IMR-90 (cell line): ENCODE measurements around the gene NOVA2. TPM values are rescaled to one million over a fixed set of nuclear protein-coding genes. Genes with fewer than 3 reads are reported as not detected.

Experiments
- ATAC-seq: fragments of 200-7000 bp; cut with Tn5 transposase; 2 replicates; pipeline ENCODE4 v1.9.1; 2020; ENCODE audit warnings: low read depth, mild to moderate bottlenecking, moderate library complexity
- BruUV-seq: library from RNA; stranded (reverse); fragments of 400-500 nt; replicated peaks from 2 replicates; lab custom pipeline; 2021; lab: Mats Ljungman, UMichigan
- CTCF ChIA-PET: fragments of 300-600 bp; formaldehyde crosslinking; extraction: SDS; loops from one replicate; lab custom pipeline; 2021; ENCODE audit warnings: antibody characterized with exemption; lab: Yijun Ruan, JAX
- POLR2A ChIA-PET: fragments of 300-600 bp; sonication (Branson Sonifier 250); formaldehyde crosslinking; loops from one replicate; lab custom pipeline; 2022; ENCODE audit warnings: antibody characterized with exemption; ENCODE audit not compliant: unreplicated experiment; lab: Charles Lee
- DNase-seq: peaks from one replicate; pipeline ENCODE4 v3.0.0; 2013
- H2AFZ ChIP-seq: replicated peaks from 2 replicates; pipeline ENCODE3; 2013; ENCODE audit warnings: low read length, mild to moderate bottlenecking; ENCODE audit not compliant: poor library complexity
- H2AK5ac ChIP-seq: 2 replicates; pipeline ENCODE4 v1.6.1; 2013; ENCODE audit warnings: low read depth, low read length, inconsistent platforms
- H2AK9ac ChIP-seq: replicated peaks from 2 replicates; pipeline ENCODE3; 2013; ENCODE audit warnings: mild to moderate bottlenecking, low read depth, low read length, moderate library complexity; ENCODE audit not compliant: poor library complexity
- H2BK120ac ChIP-seq: 2 replicates; pipeline ENCODE4 v1.6.1; 2013; ENCODE audit warnings: low read depth, low read length, inconsistent platforms
- H2BK15ac ChIP-seq: 3 replicates; pipeline ENCODE4 v1.6.1; 2013; ENCODE audit warnings: low read depth, low read length, inconsistent platforms
- H2BK20ac ChIP-seq: 2 replicates; pipeline ENCODE4 v1.6.1; 2013; ENCODE audit warnings: low read depth, mild to moderate bottlenecking, inconsistent platforms, low read length, moderate library complexity
- H2BK5ac ChIP-seq: 2 replicates; pipeline ENCODE4 v1.6.1; 2013; ENCODE audit warnings: mild to moderate bottlenecking, low read depth, low read length, inconsistent platforms; ENCODE audit not compliant: poor library complexity, severe bottlenecking
- H3K14ac ChIP-seq: replicated peaks from 2 replicates; pipeline ENCODE4 v1.6.1; 2013; ENCODE audit warnings: low read depth, low read length, inconsistent platforms
- H3K18ac ChIP-seq: 2 replicates; pipeline ENCODE4 v1.6.1; 2013; ENCODE audit warnings: low read depth, low read length, control low read depth
- H3K23ac ChIP-seq: 2 replicates; pipeline ENCODE4 v1.6.1; 2013; ENCODE audit warnings: low read depth, low read length, inconsistent platforms
- H3K27ac ChIP-seq: 2 replicates; pipeline ENCODE4 v1.5.1; 2013; ENCODE audit warnings: mild to moderate bottlenecking, control low read depth, low read length; ENCODE audit not compliant: insufficient read depth
- H3K27me3 ChIP-seq: 2 replicates; pipeline ENCODE4 v1.6.1; 2013; ENCODE audit warnings: low read length; ENCODE audit not compliant: control insufficient read depth, insufficient read depth
- H3K36me3 ChIP-seq: 2 replicates; pipeline ENCODE4 v1.6.1; 2013; ENCODE audit warnings: low read length, mixed read lengths; ENCODE audit not compliant: control insufficient read depth, insufficient read depth
- H3K4ac ChIP-seq: 2 replicates; pipeline ENCODE4 v1.6.1; 2013; ENCODE audit warnings: low read depth, low read length, inconsistent platforms
- H3K4me1 ChIP-seq: 2 replicates; pipeline ENCODE4 v1.6.1; 2013; ENCODE audit warnings: low read length, mixed read lengths; ENCODE audit not compliant: control insufficient read depth, insufficient read depth
- H3K4me2 ChIP-seq: 2 replicates; pipeline ENCODE4 v1.6.1; 2013; ENCODE audit warnings: low read depth, mild to moderate bottlenecking, control low read depth, low read length, moderate library complexity
- H3K4me3 ChIP-seq: 2 replicates; pipeline ENCODE4 v1.5.1; 2013; ENCODE audit warnings: low read depth, mild to moderate bottlenecking, control low read depth, low read length, moderate library complexity; ENCODE audit not compliant: insufficient read depth
- H3K56ac ChIP-seq: 2 replicates; pipeline ENCODE4 v1.6.1; 2013; ENCODE audit warnings: low read length, inconsistent platforms; ENCODE audit not compliant: insufficient read depth; ENCODE audit errors: extremely low read depth
- H3K79me1 ChIP-seq, 2 experiments: 2 replicates each; pipeline ENCODE4 v1.6.1; 2013; ENCODE audit warnings: low read length in 2 of 2, inconsistent platforms in 1 of 2, low read depth in 1 of 2
- H3K9ac ChIP-seq: 2 replicates; pipeline ENCODE4 v1.6.1; 2013; ENCODE audit warnings: low read depth, low read length, control low read depth
- H3K9me1 ChIP-seq: 2 replicates; pipeline ENCODE4 v1.6.1; 2013; ENCODE audit warnings: low read length, inconsistent platforms; ENCODE audit not compliant: insufficient read depth
- H3K9me3 ChIP-seq: 2 replicates; pipeline ENCODE4 v1.6.1; 2013; ENCODE audit warnings: low read length; ENCODE audit not compliant: control insufficient read depth, insufficient read depth
- H4K20me1 ChIP-seq: 2 replicates; pipeline ENCODE4 v1.6.1; 2013; ENCODE audit warnings: low read length, inconsistent platforms; ENCODE audit not compliant: insufficient read depth
- H4K5ac ChIP-seq: 2 replicates; pipeline ENCODE4 v1.6.1; 2013; ENCODE audit warnings: mild to moderate bottlenecking, low read depth, low read length, control low read depth
- H4K8ac ChIP-seq, 2 experiments: 2 replicates each; pipeline ENCODE4 v1.6.1; 2013; ENCODE audit warnings: low read depth in 2 of 2, low read length in 2 of 2, control low read depth in 1 of 2, inconsistent platforms in 1 of 2
- H4K91ac ChIP-seq: 2 replicates; pipeline ENCODE4 v1.6.1; 2013; ENCODE audit warnings: low read depth, low read length, inconsistent platforms; ENCODE audit not compliant: insufficient read depth
- BHLHE40 ChIP-seq: fragments of 150-350 bp; IDR thresholded peaks from 2 replicates; pipeline ENCODE4 v1.6.1; 2016; ENCODE audit warnings: mild to moderate bottlenecking, low read depth, low read length
- CEBPB ChIP-seq: IDR thresholded peaks from 2 replicates; pipeline ENCODE4 v1.6.1; 2012; ENCODE audit warnings: low read depth, low read length, improper control_type of control experiment
- CHD1 ChIP-seq: IDR thresholded peaks from 2 replicates; pipeline ENCODE4 v1.6.1; 2012; ENCODE audit warnings: low read depth, low read length, improper control_type of control experiment
- CTCF ChIP-seq: conservative IDR thresholded peaks from 2 replicates; pipeline ENCODE4 v1.5.1; 2012; ENCODE audit warnings: mild to moderate bottlenecking, low read depth, low read length, improper control_type of control experiment
- ELK1 ChIP-seq: fragments of 150-350 bp; IDR thresholded peaks from 2 replicates; pipeline ENCODE4 v1.6.1; 2016; ENCODE audit warnings: low read depth, mild to moderate bottlenecking, low read length, moderate library complexity, borderline replicate concordance
- FOS ChIP-seq: fragments of 150-350 bp; IDR thresholded peaks from 2 replicates; pipeline ENCODE4 v1.6.1; 2016; ENCODE audit warnings: low read depth, low read length
- MAFK ChIP-seq: IDR thresholded peaks from 2 replicates; pipeline ENCODE4 v1.6.1; 2012; ENCODE audit warnings: low read depth, low read length, improper control_type of control experiment
- MAZ ChIP-seq: IDR thresholded peaks from 2 replicates; pipeline ENCODE4 v1.6.1; 2012; ENCODE audit warnings: low read depth, mild to moderate bottlenecking, low read length, improper control_type of control experiment, moderate library complexity, borderline replicate concordance
- MXI1 ChIP-seq: IDR thresholded peaks from 2 replicates; pipeline ENCODE4 v1.6.1; 2012; ENCODE audit warnings: low read depth, mild to moderate bottlenecking, low read length, moderate library complexity, borderline replicate concordance
- NFE2L2 ChIP-seq: fragments of 150-350 bp; IDR thresholded peaks from 2 replicates; pipeline ENCODE4 v1.6.1; 2016; ENCODE audit warnings: low read depth, mild to moderate bottlenecking, low read length
- POLR2A ChIP-seq: IDR thresholded peaks from 2 replicates; pipeline ENCODE4 v1.6.1; 2012; ENCODE audit warnings: mild to moderate bottlenecking, low read depth, low read length
- RAD21 ChIP-seq: IDR thresholded peaks from 2 replicates; pipeline ENCODE4 v1.6.1; 2012; ENCODE audit warnings: low read length, improper control_type of control experiment
- RCOR1 ChIP-seq: IDR thresholded peaks from 2 replicates; pipeline ENCODE4 v1.6.1; 2012; ENCODE audit warnings: mild to moderate bottlenecking, low read length, improper control_type of control experiment; ENCODE audit not compliant: insufficient replicate concordance
- RFX5 ChIP-seq: IDR thresholded peaks from 2 replicates; pipeline ENCODE4 v1.8.0; 2012; ENCODE audit warnings: low read depth, mild to moderate bottlenecking, low read length, moderate library complexity
- SMC3 ChIP-seq: fragments of 150-350 bp; IDR thresholded peaks from 2 replicates; pipeline ENCODE4 v1.6.1; 2016; ENCODE audit warnings: low read depth, mild to moderate bottlenecking, antibody characterized with exemption, low read length, moderate library complexity
- USF2 ChIP-seq: fragments of 150-350 bp; IDR thresholded peaks from 2 replicates; pipeline ENCODE4 v1.6.1; 2017; ENCODE audit warnings: mild to moderate bottlenecking, antibody characterized with exemption, low read length, low read depth
- WGBS, 2 experiments: methylation state at CpG; one replicate each; pipeline versions ENCODE4 v1.1.5 to v1.1.7; 2013; ENCODE audit warnings: missing lambda C conversion rate in 2 of 2; ENCODE audit not compliant: insufficient read length in 1 of 2; ENCODE audit errors: extremely low coverage in 2 of 2; 5-methylcytosine and 5-hydroxymethylcytosine counted together
- dilution Hi-C: fragments of 300-500 bp; cut with HindIII; formaldehyde crosslinking; loops from one replicate; pipeline ENCODE4 v1.14.3; 2018; ENCODE audit warnings: low sequenced_read_pairs; ENCODE audit not compliant: unreplicated experiment
- in situ Hi-C: fragments of 300-500 bp; cut with MboI; formaldehyde crosslinking; loops from 3 replicates; pipeline ENCODE4 v1.14.3; 2019; ENCODE audit warnings: low sequenced_read_pairs, inconsistent platforms, mixed read lengths
- intact Hi-C: fragments of 100-400 bp; cut with micrococcal nuclease; formaldehyde crosslinking; loops from 2 replicates; pipeline ENCODE4 v1.10.0; 2022
- polyA plus RNA-seq, 3 experiments: library from polyadenylated mRNA; depleted of rRNA; stranded (reverse); fragments of >200 nt; gene quantifications; 2 replicates each; pipeline ENCODE4 v1.2.3, GENCODE V29; 2012; ENCODE audit warnings: low replicate concordance in 1 of 3
- total RNA-seq: library from RNA; depleted of rRNA; stranded (reverse); fragments of >200 nt; gene quantifications from 2 replicates; pipeline ENCODE4 v1.2.3, GENCODE V29; 2012

The NOVA2 gene
- total and polyA plus RNA-seq, 2 of the 4 experiments (the other 2 are of a cell fraction), result 0.03 TPM; not detected in 1

- Histone ChIP-seq H3K27ac (no peak overlapping the region), H2AFZ (no peak overlapping the region), H3K4ac (no peak overlapping the region), H2BK20ac (no peak overlapping the region), H3K18ac (no peak overlapping the region), H2BK120ac (no peak overlapping the region), H2AK9ac (no peak overlapping the region), H4K91ac (no peak overlapping the region), H3K36me3 (no peaks in the 10 kb centered on the region), H3K9me3 (no peaks in the 10 kb centered on the region), H2BK5ac (no peak overlapping the region), H3K14ac (no peak overlapping the region), H3K23ac (no peak overlapping the region), H3K4me3 (no peak overlapping the region), H4K5ac (no peak overlapping the region), H2BK15ac (no peak overlapping the region), H3K9me1 (peaks cover 4% of the 10 kb centered on the region; the same call in 1 of the 2 replicates), H3K27me3 (peaks cover 24% of the 10 kb centered on the region), H2AK5ac (no peak overlapping the region), H3K4me2 (no peak overlapping the region), H3K79me1 (no peaks in the 10 kb centered on the region), H3K9ac (no peak overlapping the region), H4K20me1 (no peaks in the 10 kb centered on the region; the same call in 1 of the 2 replicates), H4K8ac (no peak overlapping the region), H3K56ac (no peak overlapping the region), H3K4me1 (no peaks in the 10 kb centered on the region)
- in situ Hi-C loops (no loop called here), dilution Hi-C loops (no loop called here), intact Hi-C loops (no loop called here)
- no TSS peak for BruUV-seq
- DNase-seq (no peak), ATAC-seq (no peak)
- ChIA-PET CTCF (no interaction called here), POLR2A (no interaction called here)
- no peak for TF ChIP-seq FOS
- no peak for TF ChIP-seq MXI1
- no peak for TF ChIP-seq MAFK
- TF ChIP-seq ELK1, result no peak
- TF ChIP-seq CTCF, result no peak
- no peak for TF ChIP-seq SMC3
- TF ChIP-seq RAD21, result no peak
- no peak for TF ChIP-seq CHD1
- no peak for TF ChIP-seq RFX5
- no peak for TF ChIP-seq BHLHE40
- no peak for TF ChIP-seq POLR2A
- no peak for TF ChIP-seq CEBPB
- no peak for TF ChIP-seq USF2
- no peak for TF ChIP-seq RCOR1
- no peak for TF ChIP-seq NFE2L2
- no peak for TF ChIP-seq MAZ
- 70% methylated on average over 2 of the region's 12 CpGs; no CpG with 5 or more reads in 1 of the 2 experiments for WGBS, 2 experiments
Observed at GRCh38 chr19:45958769-45959516, 14.7 kb downstream of the NOVA2 start.
